OCI-LY7 (cell line): ENCODE results near the gene TFE3. TPM values are rescaled to one million over a fixed set of nuclear protein-coding genes. Genes with fewer than 3 reads are reported as not detected.
"Not testable (repeated sequence)": the region's sequence is repeated elsewhere in the genome, so short reads cannot be mapped to it uniquely, and the experiment has no call there.

Source experiments
- BruUV-seq: library from RNA; stranded (reverse); fragments of 400-500 nt; replicated peaks from 2 replicates; lab custom pipeline; 2021; lab: Mats Ljungman, UMichigan
- CTCF ChIA-PET: fragments of 300-600 bp; sonication (Branson Sonifier 250); formaldehyde crosslinking; loops from one replicate; lab custom pipeline; 2022; ENCODE audit warnings: antibody characterized with exemption; ENCODE audit not compliant: unreplicated experiment; lab: Charles Lee
- POLR2A ChIA-PET: fragments of 300-600 bp; sonication (Branson Sonifier 250); formaldehyde crosslinking; loops from one replicate; lab custom pipeline; 2022; ENCODE audit warnings: antibody characterized with exemption; lab: Charles Lee
- DNase-seq: peaks from one replicate; pipeline ENCODE4 v3.0.0-alpha.2; 2015; ENCODE audit warnings: low spot score
- H2AFZ ChIP-seq: fragments of 200-600 bp; sonication (generic), shearing (Covaris generic); 2 replicates; pipeline ENCODE4 v1.6.1; 2014; ENCODE audit warnings: mild to moderate bottlenecking, antibody characterized with exemption, low read length, moderate library complexity
- H3K27ac ChIP-seq: fragments of 200-600 bp; sonication (generic); 2 replicates; pipeline ENCODE4 v1.5.1; 2014; ENCODE audit warnings: mixed run types, low read depth, mild to moderate bottlenecking, moderate library complexity, low read length, inconsistent platforms; ENCODE audit not compliant: poor library complexity, severe bottlenecking
- H3K36me3 ChIP-seq: fragments of 200-600 bp; sonication (generic); 2 replicates; pipeline ENCODE4 v1.6.1; 2014; ENCODE audit warnings: mild to moderate bottlenecking, antibody characterized with exemption, low read length, moderate library complexity, mixed read lengths; ENCODE audit not compliant: insufficient read depth
- H3K4me1 ChIP-seq: fragments of 200-600 bp; sonication (generic); 2 replicates; pipeline ENCODE4 v1.5.1; 2014; ENCODE audit warnings: mild to moderate bottlenecking, low read length; ENCODE audit not compliant: insufficient read depth, poor library complexity, severe bottlenecking
- H3K4me2 ChIP-seq: fragments of 200-600 bp; sonication (generic); 2 replicates; pipeline ENCODE4 v1.6.1; 2014; ENCODE audit warnings: mild to moderate bottlenecking, low read length
- H3K4me3 ChIP-seq: fragments of 200-600 bp; sonication (generic); 2 replicates; pipeline ENCODE4 v1.5.1; 2014; ENCODE audit warnings: mild to moderate bottlenecking, low read depth, low read length; ENCODE audit not compliant: poor library complexity, severe bottlenecking
- H3K79me2 ChIP-seq: fragments of 200-600 bp; sonication (generic); 2 replicates; pipeline ENCODE4 v1.6.1; 2016; ENCODE audit warnings: low read depth, mild to moderate bottlenecking, low read length, moderate library complexity, mixed read lengths; ENCODE audit not compliant: insufficient read depth
- H3K9me2 ChIP-seq: fragments of 200-600 bp; sonication (generic); 2 replicates; pipeline ENCODE4 v1.6.1; 2016; ENCODE audit warnings: mild to moderate bottlenecking, low read length, mixed read lengths; ENCODE audit not compliant: insufficient read depth
- H3K9me3 ChIP-seq: fragments of 200-600 bp; sonication (generic); 2 replicates; pipeline ENCODE4 v1.6.1; 2014; ENCODE audit warnings: mild to moderate bottlenecking, mixed run types, low read length, mixed read lengths
- H4K20me1 ChIP-seq: fragments of 200-600 bp; sonication (generic); 2 replicates; pipeline ENCODE4 v1.6.1; 2014; ENCODE audit warnings: mild to moderate bottlenecking, antibody characterized with exemption, low read length, moderate library complexity, mixed read lengths; ENCODE audit not compliant: insufficient read depth
- CTCF ChIP-seq: fragments of 200-600 bp; sonication (generic); conservative IDR thresholded peaks from 2 replicates; pipeline ENCODE4 v1.5.1; 2014; ENCODE audit warnings: mild to moderate bottlenecking, antibody characterized with exemption, low read length, moderate library complexity, mixed read lengths
- EZH2phosphoT487 ChIP-seq: fragments of 200-600 bp; sonication (generic); IDR thresholded peaks from 2 replicates; pipeline ENCODE4 v1.6.1; 2018; ENCODE audit warnings: low read depth, borderline replicate concordance, mild to moderate bottlenecking, mixed run types, antibody characterized with exemption, low read length, moderate library complexity, mixed read lengths
- intact Hi-C: fragments of 100-400 bp; cut with micrococcal nuclease; formaldehyde crosslinking; loops from one replicate; pipeline ENCODE4 v1.10.0; 2022; ENCODE audit not compliant: unreplicated experiment
- small RNA-seq: library from RNA; depleted of rRNA; stranded (forward); fragments of <200 nt; gene quantifications from one replicate; pipeline ENCODE3, GENCODE V24; 2014
- total RNA-seq, 2 experiments: library from RNA; depleted of rRNA in 1 of 2; stranded (reverse); fragments of >200 nt in 1 of 2; shearing (Covaris generic) in 1 of 2; gene quantifications; 2 replicates each; pipeline ENCODE4 v1.2.3, GENCODE V29; 2014 to 2022

The TFE3 gene
- total RNA-seq, 2 experiments from 2014 or later: 10.2 to 19.0 TPM

GRCh38 chrX:48983081-48983480 is 60.1 kb downstream of the TFE3 start:
- no peaks in the 10 kb centered on the region for H3K79me2 ChIP-seq
- no peaks in the 10 kb centered on the region for H3K9me3 ChIP-seq
- POLR2A ChIA-PET: no interaction called here
- intact Hi-C loops: no loop called here
- no peak for DNase-seq
- no peak for TF ChIP-seq CTCF
- TF ChIP-seq EZH2phosphoT487: no peak
- CTCF ChIA-PET: no interaction called here
- no peaks in the 10 kb centered on the region for H4K20me1 ChIP-seq
- H2AFZ ChIP-seq: no peak overlapping the region
- H3K4me1 ChIP-seq: no peaks in the 10 kb centered on the region
- H3K9me2 ChIP-seq: no peaks in the 10 kb centered on the region
- no peak overlapping the region for H3K27ac ChIP-seq
- no peak overlapping the region for H3K4me3 ChIP-seq
- H3K36me3 ChIP-seq: peaks cover 58% of the 10 kb centered on the region
- H3K4me2 ChIP-seq: no peak overlapping the region
- no TSS peak for BruUV-seq

- no peak overlapping the region for H3K4me3 ChIP-seq
- H3K36me3 ChIP-seq: peaks cover 64% of the 10 kb centered on the region
- no TSS peak for BruUV-seq
- H3K4me1 ChIP-seq: no peaks in the 10 kb centered on the region
- TF ChIP-seq EZH2phosphoT487: no peak
- TF ChIP-seq CTCF: no peak
- intact Hi-C loops: no loop called here
- no peaks in the 10 kb centered on the region for H4K20me1 ChIP-seq
- no peaks in the 10 kb centered on the region for H3K9me3 ChIP-seq
- no peak overlapping the region for H2AFZ ChIP-seq
- H3K9me2 ChIP-seq: no peaks in the 10 kb centered on the region
- no peak overlapping the region for H3K27ac ChIP-seq
- CTCF ChIA-PET: no interaction called here
- no peak for DNase-seq
- no peak overlapping the region for H3K4me2 ChIP-seq
- H3K79me2 ChIP-seq: no peaks in the 10 kb centered on the region
- POLR2A ChIA-PET: no interaction called here
These were observed 62.0 kb downstream of the TFE3 start for GRCh38 chrX:48981178-48981577.

GRCh38 chrX:48980341-48980740 is 62.8 kb downstream of the TFE3 start:
- H3K4me3 ChIP-seq, H3K79me2 ChIP-seq, DNase-seq, H3K4me2 ChIP-seq, H4K20me1 ChIP-seq, intact Hi-C loops, H3K27ac ChIP-seq, POLR2A ChIA-PET, H3K9me3 ChIP-seq, H2AFZ ChIP-seq, H3K9me2 ChIP-seq, BruUV-seq, H3K4me1 ChIP-seq, CTCF ChIA-PET: not testable (repeated sequence)
- peaks cover 64% of the 10 kb centered on the region for H3K36me3 ChIP-seq

Small RNA genes lying within 50 kb of the gene (small RNA-seq; reads per million reads assigned to genes)
- 0.16 reads per million for gene RNU4-52P

Other genes starting within 250 kb of the TFE3 start
- 62.0 and 73.6 TPM in 2 replicates for gene HDAC6, start 241.3 kb downstream of the TFE3 start, total RNA-seq (2014; rRNA removed; shearing (Covaris generic))
- 108 and 121 TPM in 2 replicates for gene HDAC6, start 241.3 kb downstream of the TFE3 start, total RNA-seq (2022)
- gene ERAS, start 216.8 kb downstream of the TFE3 start, total RNA-seq (2014; rRNA removed; shearing (Covaris generic)): 0.26 and 0.60 TPM in 2 replicates
- gene ERAS, start 216.8 kb downstream of the TFE3 start, total RNA-seq (2022): 0.30 TPM in 1 of 2 replicates, not detected in the other
- gene PCSK1N, start 207.7 kb downstream of the TFE3 start, total RNA-seq (2014; rRNA removed; shearing (Covaris generic)): not detected in 2 replicates
- not detected in 2 replicates for gene PCSK1N, start 207.7 kb downstream of the TFE3 start, total RNA-seq (2022)
- 54.3 and 83.3 TPM in 2 replicates for gene TIMM17B, start 145.6 kb downstream of the TFE3 start, total RNA-seq (2014; rRNA removed; shearing (Covaris generic))
- 79.3 and 90.0 TPM in 2 replicates for gene TIMM17B, start 145.6 kb downstream of the TFE3 start, total RNA-seq (2022)
- gene PQBP1, start 145.4 kb downstream of the TFE3 start, total RNA-seq (2014; rRNA removed; shearing (Covaris generic)): 72.7 and 90.5 TPM in 2 replicates
- gene PQBP1, start 145.4 kb downstream of the TFE3 start, total RNA-seq (2022): 79.6 and 93.0 TPM in 2 replicates
- 7.1 and 9.9 TPM in 2 replicates for gene SLC35A2, start 131.7 kb downstream of the TFE3 start, total RNA-seq (2014; rRNA removed; shearing (Covaris generic))
- 18.4 and 22.2 TPM in 2 replicates for gene SLC35A2, start 131.7 kb downstream of the TFE3 start, total RNA-seq (2022)
- 41.7 and 60.3 TPM in 2 replicates for gene PIM2, start 124.3 kb downstream of the TFE3 start, total RNA-seq (2014; rRNA removed; shearing (Covaris generic))
- 146 and 148 TPM in 2 replicates for gene PIM2, start 124.3 kb downstream of the TFE3 start, total RNA-seq (2022)
- gene OTUD5, start 85.8 kb downstream of the TFE3 start, total RNA-seq (2014; rRNA removed; shearing (Covaris generic)): 33.3 and 38.5 TPM in 2 replicates
- gene OTUD5, start 85.8 kb downstream of the TFE3 start, total RNA-seq (2022): 51.7 and 55.7 TPM in 2 replicates
- 4.0 and 7.6 TPM in 2 replicates for gene KCND1, start 71.5 kb downstream of the TFE3 start, total RNA-seq (2014; rRNA removed; shearing (Covaris generic))
- 8.8 and 13.6 TPM in 2 replicates for gene KCND1, start 71.5 kb downstream of the TFE3 start, total RNA-seq (2022)
- gene GRIPAP1, start 41.1 kb downstream of the TFE3 start, total RNA-seq (2014; rRNA removed; shearing (Covaris generic)): 27.5 and 42.7 TPM in 2 replicates
- 95.9 and 98.3 TPM in 2 replicates for gene GRIPAP1, start 41.1 kb downstream of the TFE3 start, total RNA-seq (2022)
- 0.95 and 1.4 TPM in 2 replicates for gene CCDC120, start 15.6 kb upstream of the TFE3 start, total RNA-seq (2014; rRNA removed; shearing (Covaris generic))
- 3.6 and 4.1 TPM in 2 replicates for gene CCDC120, start 15.6 kb upstream of the TFE3 start, total RNA-seq (2022)
- gene PRAF2, start 30.6 kb upstream of the TFE3 start, total RNA-seq (2014; rRNA removed; shearing (Covaris generic)): 2.3 and 8.1 TPM in 2 replicates
- gene PRAF2, start 30.6 kb upstream of the TFE3 start, total RNA-seq (2022): 17.5 and 20.3 TPM in 2 replicates
- gene WDR45, start 36.5 kb upstream of the TFE3 start, total RNA-seq (2014; rRNA removed; shearing (Covaris generic)): 32.4 and 37.6 TPM in 2 replicates
- 46.2 and 48.7 TPM in 2 replicates for gene WDR45, start 36.5 kb upstream of the TFE3 start, total RNA-seq (2022)
- 18.8 and 27.5 TPM in 2 replicates for gene GPKOW, start 80.4 kb upstream of the TFE3 start, total RNA-seq (2014; rRNA removed; shearing (Covaris generic))
- 16.8 and 17.7 TPM in 2 replicates for gene GPKOW, start 80.4 kb upstream of the TFE3 start, total RNA-seq (2022)
- 0.85 and 1.0 TPM in 2 replicates for gene MAGIX, start 119.4 kb upstream of the TFE3 start, total RNA-seq (2014; rRNA removed; shearing (Covaris generic))
- gene MAGIX, start 119.4 kb upstream of the TFE3 start, total RNA-seq (2022): 1.1 and 1.7 TPM in 2 replicates
- 16.7 and 21.2 TPM in 2 replicates for gene PLP2, start 128.5 kb upstream of the TFE3 start, total RNA-seq (2014; rRNA removed; shearing (Covaris generic))
- gene PLP2, start 128.5 kb upstream of the TFE3 start, total RNA-seq (2022): 54.3 and 56.9 TPM in 2 replicates
- 9.9 and 10.6 TPM in 2 replicates for gene PRICKLE3, start 143.0 kb upstream of the TFE3 start, total RNA-seq (2014; rRNA removed; shearing (Covaris generic))
- gene PRICKLE3, start 143.0 kb upstream of the TFE3 start, total RNA-seq (2022): 11.0 and 16.7 TPM in 2 replicates
- 0.79 and 2.3 TPM in 2 replicates for gene SYP, start 156.8 kb upstream of the TFE3 start, total RNA-seq (2014; rRNA removed; shearing (Covaris generic))
- gene SYP, start 156.8 kb upstream of the TFE3 start, total RNA-seq (2022): 2.3 and 2.9 TPM in 2 replicates
- gene CACNA1F, start 190.0 kb upstream of the TFE3 start, total RNA-seq (2014; rRNA removed; shearing (Covaris generic)): not detected in 2 replicates
- not detected in 2 replicates for gene CACNA1F, start 190.0 kb upstream of the TFE3 start, total RNA-seq (2022)
- not detected in 2 replicates for gene CCDC22, start 192.1 kb upstream of the TFE3 start, total RNA-seq (2014; rRNA removed; shearing (Covaris generic))
- gene CCDC22, start 192.1 kb upstream of the TFE3 start, total RNA-seq (2022): 10.8 and 13.7 TPM in 2 replicates
- 0.06 TPM in 1 of 2 replicates, not detected in the other for gene FOXP3, start 221.4 kb upstream of the TFE3 start, total RNA-seq (2014; rRNA removed; shearing (Covaris generic))
- gene FOXP3, start 221.4 kb upstream of the TFE3 start, total RNA-seq (2022): 0.57 and 0.59 TPM in 2 replicates
- gene PPP1R3F, start 226.4 kb upstream of the TFE3 start, total RNA-seq (2014; rRNA removed; shearing (Covaris generic)): 5.1 and 11.8 TPM in 2 replicates
- 5.3 and 5.5 TPM in 2 replicates for gene PPP1R3F, start 226.4 kb upstream of the TFE3 start, total RNA-seq (2022)